ENCODE data around the gene COG4. TPM values are rescaled to one million over a fixed set of nuclear protein-coding genes. Genes with fewer than 3 reads are reported as not detected.

COG4 gene
- polyA plus RNA-seq, 3 donors, result 37.6 to 40.6 (median 40.1) TPM

DNA sequence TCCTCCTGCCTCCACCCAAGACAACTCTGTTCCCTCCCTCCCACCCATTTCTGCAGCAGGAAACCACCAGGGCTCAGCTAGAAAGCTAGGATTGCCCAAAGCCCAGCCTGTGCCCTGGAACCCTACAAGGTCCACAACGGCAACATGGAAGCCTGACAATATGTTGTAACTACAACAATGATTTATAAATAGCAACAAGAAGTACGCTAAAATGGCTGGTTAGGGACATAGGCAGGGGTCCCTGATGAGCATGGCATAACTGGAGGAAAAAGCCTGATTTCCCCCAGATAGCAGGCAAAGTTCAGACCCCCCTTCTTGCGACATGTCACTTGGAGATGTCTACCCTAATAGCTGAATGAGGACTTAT, 91.0 kb downstream of the COG4 start:
- Histone ChIP-seq H3K9me3 (replicated peaks in 1 of 2; ENCODE audit: control insufficient read depth in 1 of 2, insufficient read depth in 1 of 2, low read length in 2 of 2) (no peaks in the 10 kb centered on the region), H3K4me1 (ENCODE audit: control insufficient read depth in 1 of 2, insufficient read depth in 2 of 2, low read length in 2 of 2) (peaks cover 73 to 83% of the 10 kb centered on the region in 2 donors), H3K9ac (ENCODE audit: insufficient read depth, low read length, poor library complexity, severe bottlenecking) (no peak overlapping the region), H3K4me3 (replicated peaks in 1 of 3; ENCODE audit: low read depth in 2 of 3, low read length in 3 of 3) (peak overlapping the region in 1 of 3 experiments; percentile 45), H3K36me3 (replicated peaks in 1 of 2; ENCODE audit: control insufficient read depth in 1 of 2, insufficient read depth in 2 of 2, low read length in 2 of 2) (peaks cover 4 to 7% of the 10 kb centered on the region in 2 donors), H3K4me2 (replicated peaks; ENCODE audit: extremely low read depth, low read length, poor library complexity, severe bottlenecking) (peak overlapping the region; percentile 50), H3K79me2 (ENCODE audit: insufficient read depth, low read length) (peaks cover 45% of the 10 kb centered on the region), H4K20me1 (ENCODE audit: insufficient read depth, low read length) (peaks cover 21% of the 10 kb centered on the region), H3K27me3 (ENCODE audit: control insufficient read depth in 2 of 2, insufficient read depth in 2 of 2, low read length in 2 of 2) (no peaks in the 10 kb centered on the region), H2AFZ (ENCODE audit: insufficient read depth, low read depth, low read length, poor library complexity, severe bottlenecking) (peak overlapping the region; percentile 32), H3K27ac (ENCODE audit: low read depth in 1 of 2, low read length in 2 of 2) (peak overlapping the region; percentile 67 to 81)
- Mint-ChIP-seq H3K4me3 (peak overlapping the region; percentile 57 to 82), H3K36me3 (peaks cover 15 to 19% of the 10 kb centered on the region in 2 donors), H3K4me1 (peaks cover 80% of the 10 kb centered on the region), H3K27ac (peak overlapping the region; percentile 82 to 97 (median 93)), H3K9me3 (peaks cover 0 to 3% (median 0%) of the 10 kb centered on the region in 7 donors), H3K27me3 (ENCODE audit: low read depth in 3 of 3) (peaks cover 0 to 3% (median 3%) of the 10 kb centered on the region in 3 donors)
- no CpG with 5 or more reads among the region's 3 CpGs for whole genome bisulfite sequencing (ENCODE audit: insufficient coverage)
- DNase-seq, result peak in 2 of 3 donors; percentile 22 to 39
- intact Hi-C loops (cut with micrococcal nuclease), result no loop called here
- TF ChIP-seq, protein P1, sequence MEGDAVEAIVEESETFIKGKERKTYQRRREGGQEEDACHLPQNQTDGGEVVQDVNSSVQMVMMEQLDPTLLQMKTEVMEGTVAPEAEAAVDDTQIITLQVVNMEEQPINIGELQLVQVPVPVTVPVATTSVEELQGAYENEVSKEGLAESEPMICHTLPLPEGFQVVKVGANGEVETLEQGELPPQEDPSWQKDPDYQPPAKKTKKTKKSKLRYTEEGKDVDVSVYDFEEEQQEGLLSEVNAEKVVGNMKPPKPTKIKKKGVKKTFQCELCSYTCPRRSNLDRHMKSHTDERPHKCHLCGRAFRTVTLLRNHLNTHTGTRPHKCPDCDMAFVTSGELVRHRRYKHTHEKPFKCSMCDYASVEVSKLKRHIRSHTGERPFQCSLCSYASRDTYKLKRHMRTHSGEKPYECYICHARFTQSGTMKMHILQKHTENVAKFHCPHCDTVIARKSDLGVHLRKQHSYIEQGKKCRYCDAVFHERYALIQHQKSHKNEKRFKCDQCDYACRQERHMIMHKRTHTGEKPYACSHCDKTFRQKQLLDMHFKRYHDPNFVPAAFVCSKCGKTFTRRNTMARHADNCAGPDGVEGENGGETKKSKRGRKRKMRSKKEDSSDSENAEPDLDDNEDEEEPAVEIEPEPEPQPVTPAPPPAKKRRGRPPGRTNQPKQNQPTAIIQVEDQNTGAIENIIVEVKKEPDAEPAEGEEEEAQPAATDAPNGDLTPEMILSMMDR (IDR thresholded peaks at IDR 0.05), result no peak

DNA sequence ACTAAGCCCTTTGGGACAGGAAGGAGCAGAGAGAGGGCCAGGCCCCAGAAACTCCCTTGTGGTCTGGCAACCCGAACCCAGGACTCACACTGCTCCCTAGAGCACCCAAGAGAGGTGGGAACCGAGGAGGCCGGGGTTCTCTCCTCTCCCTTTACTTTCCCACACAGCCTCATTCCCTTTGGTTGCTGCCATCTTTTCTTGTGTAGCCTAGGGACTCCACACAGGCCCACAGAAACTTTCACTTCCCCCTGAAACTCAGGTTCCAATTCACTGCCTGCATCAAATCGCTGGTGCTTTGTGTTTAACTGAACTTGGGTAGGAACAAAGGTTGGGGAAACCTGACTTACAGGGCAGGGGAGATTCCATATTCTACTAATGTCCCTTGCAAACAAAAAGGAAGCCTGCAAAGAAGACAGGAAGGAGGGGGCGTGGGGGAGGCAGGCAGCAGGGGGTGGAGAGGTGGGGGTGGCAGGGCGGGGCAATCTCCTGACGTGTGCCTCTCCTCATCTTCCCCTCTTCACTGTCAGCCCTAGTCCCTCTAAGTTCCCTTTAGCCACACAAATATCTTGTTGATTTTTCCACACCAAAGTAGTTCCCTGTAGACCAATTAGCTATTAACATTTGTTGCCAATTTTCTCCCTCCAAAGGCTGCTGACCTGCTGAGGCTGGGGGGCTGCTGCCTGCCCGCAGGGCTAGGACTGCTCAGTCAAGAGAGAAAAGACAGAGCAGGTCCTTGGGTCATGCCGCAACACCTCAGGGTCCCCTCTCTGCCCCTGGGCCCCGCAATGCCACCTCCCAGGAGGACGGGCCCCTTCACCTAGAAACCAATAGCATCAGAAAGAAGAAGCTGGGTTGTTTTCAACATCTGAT, 92.5 kb downstream of the COG4 start:
- peak overlapping the region; percentile 27 to 49 for H3K4me3 Mint-ChIP-seq
- H3K9me3 Mint-ChIP-seq, result peaks cover 0 to 3% (median 0%) of the 10 kb centered on the region in 7 donors
- H3K27me3 ChIP-seq (ENCODE audit: control insufficient read depth in 2 of 2, insufficient read depth in 2 of 2, low read length in 2 of 2), result no peaks in the 10 kb centered on the region
- H3K4me3 ChIP-seq (replicated peaks in 1 of 3; ENCODE audit: low read depth in 2 of 3, low read length in 3 of 3), result peak overlapping the region in 1 of 3 experiments; percentile 57
- peaks cover 45% of the 10 kb centered on the region for H3K79me2 ChIP-seq (ENCODE audit: insufficient read depth, low read length)
- H3K4me1 ChIP-seq (ENCODE audit: control insufficient read depth in 1 of 2, insufficient read depth in 2 of 2, low read length in 2 of 2), result peaks cover 79 to 90% of the 10 kb centered on the region in 2 donors
- peaks cover 74% of the 10 kb centered on the region for H3K4me1 Mint-ChIP-seq
- H3K36me3 ChIP-seq (replicated peaks in 1 of 2; ENCODE audit: control insufficient read depth in 1 of 2, insufficient read depth in 2 of 2, low read length in 2 of 2), result peaks cover 4 to 7% of the 10 kb centered on the region in 2 donors
- H3K36me3 Mint-ChIP-seq, result peaks cover 20 to 24% of the 10 kb centered on the region in 2 donors
- peak overlapping the region; percentile 62 for H2AFZ ChIP-seq (ENCODE audit: insufficient read depth, low read depth, low read length, poor library complexity, severe bottlenecking)
- H3K27me3 Mint-ChIP-seq (ENCODE audit: low read depth in 3 of 3), result peaks cover 0 to 5% (median 3%) of the 10 kb centered on the region in 3 donors
- TF ChIP-seq, protein P1 (IDR thresholded peaks at IDR 0.05), result no peak
- H3K9me3 ChIP-seq (replicated peaks in 1 of 2; ENCODE audit: control insufficient read depth in 1 of 2, insufficient read depth in 1 of 2, low read length in 2 of 2), result no peaks in the 10 kb centered on the region
- DNase-seq, result peak; percentile 81 to 98 (median 83)
- 8% methylated on average over 2 of the region's 11 CpGs for WGBS (ENCODE audit: insufficient coverage)
- peak overlapping the region; percentile 95 to 99 for H3K27ac ChIP-seq (ENCODE audit: low read depth in 1 of 2, low read length in 2 of 2)
- peak overlapping the region; percentile 93 to 98 (median 97) for H3K27ac Mint-ChIP-seq
- intact Hi-C loops (cut with micrococcal nuclease), result no loop called here
- H3K4me2 ChIP-seq (replicated peaks; ENCODE audit: extremely low read depth, low read length, poor library complexity, severe bottlenecking), result peak overlapping the region; percentile 59
- peak overlapping the region; percentile 68 for H3K9ac ChIP-seq (ENCODE audit: insufficient read depth, low read length, poor library complexity, severe bottlenecking)
- peaks cover 14% of the 10 kb centered on the region for H4K20me1 ChIP-seq (ENCODE audit: insufficient read depth, low read length)

Small RNA genes lying within 50 kb of the gene (small RNA-seq; reads per million reads assigned to genes)
- not detected for gene RNU6-23P (ENCODE audit: insufficient read length, low read depth)
- gene RPS27P26 (ENCODE audit: insufficient read length, low read depth), result not detected
- gene SNORD111 (ENCODE audit: insufficient read length, low read depth), result 5.7 reads per million, percentile 55 among the genes with 10 or more reads in this experiment
- 769 reads per million, percentile 99 among the genes with 10 or more reads in this experiment for gene SNORD111B (ENCODE audit: insufficient read length, low read depth)

Other genes starting within 250 kb of the COG4 start
- 10 to 100 TPM; 13.9 to 16.6 (median 16.3) TPM for gene AARS1, start 234.0 kb downstream of the COG4 start, polyA plus RNA-seq
- gene DDX19B, start 224.4 kb downstream of the COG4 start, polyA plus RNA-seq, result 10 to 100 TPM; 29.2 to 33.0 (median 31.9) TPM
- 10 to 100 TPM; 18.4 to 25.3 (median 21.5) TPM for gene DDX19A, start 176.7 kb downstream of the COG4 start, polyA plus RNA-seq
- gene ST3GAL2, start 84.5 kb downstream of the COG4 start, polyA plus RNA-seq, result 10 to 100 TPM; 13.5 to 20.0 (median 18.4) TPM
- gene FCSK, start 69.0 kb downstream of the COG4 start, polyA plus RNA-seq, result 10 to 100 TPM in 1 of 3 donors, 1 to 10 TPM in 2; 4.2 to 19.0 (median 6.4) TPM
- 10 to 100 TPM; 34.2 to 52.3 (median 42.1) TPM for gene SF3B3, start 262 bp upstream of the COG4 start, polyA plus RNA-seq
- gene IL34, start 123.0 kb upstream of the COG4 start, polyA plus RNA-seq, result not detected
- 1 to 10 TPM in 1 of 3 donors, not detected in 2; 1.5 TPM for gene MTSS2, start 162.5 kb upstream of the COG4 start, polyA plus RNA-seq